ENCODE data around the gene SMARCA4.
A peak's percentile ranks its signal among the peaks of the same experiment; 100 is the strongest.

The SMARCA4 gene

DNA sequence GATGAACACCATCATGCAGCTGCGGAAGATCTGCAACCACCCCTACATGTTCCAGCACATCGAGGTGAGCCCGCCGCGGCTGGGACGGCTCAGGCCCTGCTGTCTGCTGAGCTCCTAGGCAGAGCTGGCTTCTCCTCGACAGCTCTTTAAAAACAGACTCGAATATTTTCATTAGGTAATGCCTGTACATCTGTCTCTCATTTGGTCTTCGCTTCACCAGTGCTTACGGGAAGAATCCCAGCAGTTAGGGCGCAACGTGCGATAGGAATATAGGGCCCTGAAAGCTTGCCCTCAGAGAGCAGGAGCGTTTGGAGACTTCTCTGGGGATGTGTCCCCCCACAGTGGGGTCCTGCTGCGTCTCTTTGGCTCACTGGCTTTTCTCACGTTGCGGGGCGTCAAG lies 64.6 kb downstream of the SMARCA4 start:
- no peak overlapping the region for H4K8ac ChIP-seq (ENCODE audit: low read depth, low read length)
- peak overlapping the region; percentile 29 for H4K91ac ChIP-seq (ENCODE audit: low read depth, low read length)
- H3K4me1 ChIP-seq (ENCODE audit: control insufficient read depth in 1 of 2, insufficient read depth in 2 of 2, low read length in 2 of 2), result peaks cover 0 to 2% of the 10 kb centered on the region in 2 experiments
- no peak overlapping the region for H4K12ac ChIP-seq (ENCODE audit: low read depth, low read length)
- no peaks in the 10 kb centered on the region for H3K79me2 ChIP-seq (ENCODE audit: control insufficient read depth, insufficient read depth, low read length, poor library complexity)
- H2BK12ac ChIP-seq (ENCODE audit: low read length), result no peak overlapping the region
- H3K4me2 ChIP-seq (ENCODE audit: low read length), result no peak overlapping the region
- no peak for DNase-seq
- H3K36me3 ChIP-seq (ENCODE audit: control insufficient read depth in 1 of 2, insufficient read depth in 2 of 2, low read length in 2 of 2), result peaks cover 91 to 94% of the 10 kb centered on the region in 2 experiments
- WGBS (ENCODE audit: extremely low coverage, insufficient coverage, insufficient read length), result no CpG with 5 or more reads among the region's 18 CpGs
- H3K9me3 ChIP-seq (ENCODE audit: insufficient read depth, low read depth, low read length), result peaks cover 2% of the 10 kb centered on the region
- H3K79me1 ChIP-seq (ENCODE audit: low read length), result no peaks in the 10 kb centered on the region
- no peak overlapping the region for H2BK5ac ChIP-seq (ENCODE audit: low read depth, low read length, poor library complexity)
- H3K4ac ChIP-seq (ENCODE audit: low read depth, low read length), result no peak overlapping the region
- no peak overlapping the region for H3K14ac ChIP-seq (ENCODE audit: low read length)
- H3K4me3 ChIP-seq (ENCODE audit: low read depth, low read length), result no peak overlapping the region
- no peak overlapping the region for H2AK5ac ChIP-seq (ENCODE audit: low read length)
- no peak overlapping the region for H3K27ac ChIP-seq (ENCODE audit: low read depth, low read length)
- H2AFZ ChIP-seq (ENCODE audit: insufficient read depth, low read length, poor library complexity), result no peak overlapping the region
- H3K27me3 ChIP-seq (ENCODE audit: insufficient read depth, low read length), result no peaks in the 10 kb centered on the region
- H3K18ac ChIP-seq (ENCODE audit: low read length), result no peak overlapping the region
- H2BK120ac ChIP-seq (ENCODE audit: insufficient read depth, low read length, poor library complexity), result no peak overlapping the region
- H3K23ac ChIP-seq (ENCODE audit: low read length), result no peak overlapping the region
- no peak overlapping the region for H3K9ac ChIP-seq (ENCODE audit: low read length)

DNA sequence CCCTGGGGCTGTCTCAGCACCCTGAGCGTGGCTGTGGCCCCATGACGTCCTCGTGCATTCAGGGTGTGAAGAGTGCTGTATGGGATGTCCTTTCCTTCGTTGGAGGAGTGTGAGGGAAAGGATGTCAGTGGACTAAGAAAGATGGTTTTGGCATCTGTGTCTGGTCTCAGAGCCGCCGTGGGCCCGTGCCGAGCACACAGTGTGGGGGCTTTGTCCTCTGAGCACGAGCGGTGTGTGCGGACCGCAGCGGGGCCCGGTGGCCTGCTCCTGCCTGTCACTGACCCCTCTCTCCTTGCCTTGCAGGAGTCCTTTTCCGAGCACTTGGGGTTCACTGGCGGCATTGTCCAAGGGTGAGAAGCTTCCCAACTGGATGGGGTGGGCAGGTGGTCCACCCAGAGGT lies 65.2 kb downstream of the SMARCA4 start:
- H4K12ac ChIP-seq (ENCODE audit: low read depth, low read length), result no peak overlapping the region
- peaks cover 2% of the 10 kb centered on the region for H3K9me3 ChIP-seq (ENCODE audit: insufficient read depth, low read depth, low read length)
- H3K36me3 ChIP-seq (ENCODE audit: control insufficient read depth in 1 of 2, insufficient read depth in 2 of 2, low read length in 2 of 2), result peaks cover 91 to 94% of the 10 kb centered on the region in 2 experiments
- H3K4ac ChIP-seq (ENCODE audit: low read depth, low read length), result no peak overlapping the region
- no peak overlapping the region for H2BK5ac ChIP-seq (ENCODE audit: low read depth, low read length, poor library complexity)
- H3K27me3 ChIP-seq (ENCODE audit: insufficient read depth, low read length), result no peaks in the 10 kb centered on the region
- H3K4me1 ChIP-seq (ENCODE audit: control insufficient read depth in 1 of 2, insufficient read depth in 2 of 2, low read length in 2 of 2), result peaks cover 0 to 2% of the 10 kb centered on the region in 2 experiments
- no peak overlapping the region for H3K27ac ChIP-seq (ENCODE audit: low read depth, low read length)
- no peak overlapping the region for H3K4me3 ChIP-seq (ENCODE audit: low read depth, low read length)
- no peak overlapping the region for H2AK5ac ChIP-seq (ENCODE audit: low read length)
- no peaks in the 10 kb centered on the region for H3K79me1 ChIP-seq (ENCODE audit: low read length)
- H2BK12ac ChIP-seq (ENCODE audit: low read length), result no peak overlapping the region
- WGBS (ENCODE audit: extremely low coverage, insufficient coverage, insufficient read length), result no CpG with 5 or more reads among the region's 16 CpGs
- no peak overlapping the region for H3K14ac ChIP-seq (ENCODE audit: low read length)
- H3K23ac ChIP-seq (ENCODE audit: low read length), result no peak overlapping the region
- no peak overlapping the region for H2BK120ac ChIP-seq (ENCODE audit: insufficient read depth, low read length, poor library complexity)
- no peak overlapping the region for H4K8ac ChIP-seq (ENCODE audit: low read depth, low read length)
- H3K4me2 ChIP-seq (ENCODE audit: low read length), result no peak overlapping the region
- H3K18ac ChIP-seq (ENCODE audit: low read length), result no peak overlapping the region
- no peak overlapping the region for H4K91ac ChIP-seq (ENCODE audit: low read depth, low read length)
- H3K79me2 ChIP-seq (ENCODE audit: control insufficient read depth, insufficient read depth, low read length, poor library complexity), result no peaks in the 10 kb centered on the region
- no peak overlapping the region for H3K9ac ChIP-seq (ENCODE audit: low read length)
- no peak for DNase-seq
- H2AFZ ChIP-seq (ENCODE audit: insufficient read depth, low read length, poor library complexity), result no peak overlapping the region

DNA sequence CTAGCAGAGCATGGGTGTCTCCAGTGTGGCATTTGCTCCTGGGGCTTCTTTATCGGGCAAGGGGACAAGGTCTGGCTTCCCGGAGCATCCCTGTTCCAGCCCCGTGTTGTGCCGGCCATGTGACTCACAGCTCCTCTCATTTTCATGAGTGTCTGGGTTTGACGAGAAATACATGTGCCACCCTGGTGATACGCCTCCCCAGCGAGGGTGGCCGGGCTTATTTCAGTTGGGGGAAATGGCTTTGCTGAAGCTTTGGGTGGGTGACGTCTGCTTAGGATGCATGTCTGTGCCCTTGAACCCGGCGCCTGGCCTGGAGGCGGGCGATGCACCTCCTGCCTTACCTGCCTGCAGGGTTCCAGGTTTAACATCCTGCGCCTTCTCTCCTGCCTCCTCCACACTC lies 66.6 kb downstream of the SMARCA4 start:
- H3K4me2 ChIP-seq (ENCODE audit: low read length), result no peak overlapping the region
- no peak overlapping the region for H2AFZ ChIP-seq (ENCODE audit: insufficient read depth, low read length, poor library complexity)
- H2BK12ac ChIP-seq (ENCODE audit: low read length), result no peak overlapping the region
- no CpG with 5 or more reads among the region's 14 CpGs for WGBS (ENCODE audit: extremely low coverage, insufficient coverage, insufficient read length)
- no peaks in the 10 kb centered on the region for H3K79me2 ChIP-seq (ENCODE audit: control insufficient read depth, insufficient read depth, low read length, poor library complexity)
- H3K27me3 ChIP-seq (ENCODE audit: insufficient read depth, low read length), result no peaks in the 10 kb centered on the region
- H3K18ac ChIP-seq (ENCODE audit: low read length), result no peak overlapping the region
- no peak overlapping the region for H3K9ac ChIP-seq (ENCODE audit: low read length)
- no peak overlapping the region for H3K4ac ChIP-seq (ENCODE audit: low read depth, low read length)
- H4K8ac ChIP-seq (ENCODE audit: low read depth, low read length), result no peak overlapping the region
- H2BK120ac ChIP-seq (ENCODE audit: insufficient read depth, low read length, poor library complexity), result no peak overlapping the region
- no peaks in the 10 kb centered on the region for H3K79me1 ChIP-seq (ENCODE audit: low read length)
- no peak overlapping the region for H3K14ac ChIP-seq (ENCODE audit: low read length)
- no peak overlapping the region for H2AK5ac ChIP-seq (ENCODE audit: low read length)
- peaks cover 91 to 92% of the 10 kb centered on the region in 2 experiments for H3K36me3 ChIP-seq (ENCODE audit: control insufficient read depth in 1 of 2, insufficient read depth in 2 of 2, low read length in 2 of 2)
- no peak overlapping the region for H3K4me3 ChIP-seq (ENCODE audit: low read depth, low read length)
- no peak overlapping the region for H2BK5ac ChIP-seq (ENCODE audit: low read depth, low read length, poor library complexity)
- H4K91ac ChIP-seq (ENCODE audit: low read depth, low read length), result no peak overlapping the region
- no peak overlapping the region for H3K23ac ChIP-seq (ENCODE audit: low read length)
- peaks cover 0 to 2% of the 10 kb centered on the region in 2 experiments for H3K4me1 ChIP-seq (ENCODE audit: control insufficient read depth in 1 of 2, insufficient read depth in 2 of 2, low read length in 2 of 2)
- no peak overlapping the region for H4K12ac ChIP-seq (ENCODE audit: low read depth, low read length)
- peaks cover 2% of the 10 kb centered on the region for H3K9me3 ChIP-seq (ENCODE audit: insufficient read depth, low read depth, low read length)
- no peak for DNase-seq
- no peak overlapping the region for H3K27ac ChIP-seq (ENCODE audit: low read depth, low read length)

DNA sequence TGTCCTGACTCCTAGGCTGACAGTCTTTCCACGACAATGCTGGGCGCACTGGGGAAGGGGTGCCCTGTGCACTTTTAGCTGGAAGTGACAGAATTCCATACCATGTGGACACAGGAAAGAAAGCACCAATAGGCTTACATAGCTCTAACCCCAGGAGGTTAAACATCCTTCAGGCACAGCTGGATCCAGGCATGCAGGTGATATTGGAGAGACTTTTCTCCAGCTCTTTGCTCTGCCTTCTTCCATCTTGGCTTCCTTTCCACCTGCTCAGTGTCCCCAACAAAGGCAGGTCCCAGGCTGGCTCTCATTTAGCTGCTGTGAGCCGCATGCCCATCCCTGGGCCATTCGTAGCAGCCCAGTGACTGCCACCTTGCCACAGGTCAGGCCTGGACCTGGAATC lies 67.3 kb downstream of the SMARCA4 start:
- Histone ChIP-seq H4K12ac (ENCODE audit: low read depth, low read length) (no peak overlapping the region), H3K4me3 (ENCODE audit: low read depth, low read length) (no peak overlapping the region), H3K79me2 (ENCODE audit: control insufficient read depth, insufficient read depth, low read length, poor library complexity) (no peaks in the 10 kb centered on the region), H3K14ac (ENCODE audit: low read length) (no peak overlapping the region), H3K4ac (ENCODE audit: low read depth, low read length) (no peak overlapping the region), H4K91ac (ENCODE audit: low read depth, low read length) (no peak overlapping the region), H2AK5ac (ENCODE audit: low read length) (no peak overlapping the region), H3K79me1 (ENCODE audit: low read length) (no peaks in the 10 kb centered on the region), H3K36me3 (ENCODE audit: control insufficient read depth in 1 of 2, insufficient read depth in 2 of 2, low read length in 2 of 2) (peaks cover 91 to 93% of the 10 kb centered on the region in 2 experiments), H2BK5ac (ENCODE audit: low read depth, low read length, poor library complexity) (no peak overlapping the region), H3K27me3 (ENCODE audit: insufficient read depth, low read length) (no peaks in the 10 kb centered on the region), H3K4me1 (ENCODE audit: control insufficient read depth in 1 of 2, insufficient read depth in 2 of 2, low read length in 2 of 2) (peaks cover 0 to 2% of the 10 kb centered on the region in 2 experiments), H2AFZ (ENCODE audit: insufficient read depth, low read length, poor library complexity) (no peak overlapping the region), H3K9ac (ENCODE audit: low read length) (no peak overlapping the region), H3K18ac (ENCODE audit: low read length) (no peak overlapping the region), H4K8ac (ENCODE audit: low read depth, low read length) (no peak overlapping the region), H2BK12ac (ENCODE audit: low read length) (no peak overlapping the region), H2BK120ac (ENCODE audit: insufficient read depth, low read length, poor library complexity) (no peak overlapping the region), H3K23ac (ENCODE audit: low read length) (no peak overlapping the region), H3K27ac (ENCODE audit: low read depth, low read length) (no peak overlapping the region), H3K9me3 (ENCODE audit: insufficient read depth, low read depth, low read length) (peaks cover 2% of the 10 kb centered on the region), H3K4me2 (ENCODE audit: low read length) (no peak overlapping the region)
- WGBS (ENCODE audit: extremely low coverage, insufficient coverage, insufficient read length), result no CpG with 5 or more reads among the region's 4 CpGs
- DNase-seq, result no peak

Measured in trophoblast cell (in vitro differentiated cells and primary cell).